ENCODE measurements around the gene SIAH2. TPM values are rescaled to one million over a fixed set of nuclear protein-coding genes. Genes with fewer than 3 reads are reported as not detected.
A peak's percentile ranks its signal among the peaks of the same experiment; 100 is the strongest.

The SIAH2 gene
- total and polyA plus RNA-seq, 4 donors = 7.5 to 37.9 (median 21.9) TPM

DNA sequence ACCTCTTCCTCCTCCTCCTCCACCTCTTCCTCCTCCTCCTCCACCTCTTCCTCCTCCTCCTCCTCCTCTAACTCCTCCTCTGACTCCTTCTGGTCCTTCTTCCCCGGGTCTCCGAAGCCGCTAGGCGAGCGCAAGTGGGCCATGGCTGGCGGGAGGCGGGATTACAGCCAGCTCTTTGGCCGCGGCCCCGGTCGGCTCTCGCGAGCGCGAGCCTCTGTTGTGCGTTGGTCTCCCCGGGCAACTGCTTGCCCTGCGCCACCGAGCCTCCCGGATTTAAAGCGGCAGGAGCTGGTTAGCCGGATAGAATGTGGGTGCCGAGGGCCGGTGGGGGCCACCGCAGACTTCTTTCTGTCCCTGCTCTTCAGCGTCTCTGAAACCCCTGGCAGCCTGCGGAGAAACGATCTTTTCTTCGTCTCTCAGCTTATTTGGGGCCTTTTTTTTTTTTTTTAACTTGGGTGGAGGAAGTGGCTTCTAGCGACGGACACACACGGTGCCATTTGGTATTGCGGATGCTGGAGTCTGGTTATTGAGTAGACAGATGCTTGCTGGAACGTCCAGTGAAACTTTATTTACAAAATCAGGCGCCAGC is 59.1 kb downstream of the SIAH2 start, which contains the start of gene ERICH6:
ERICH6 (minus strand) TSS at position 165 of the 589 bp plus-strand sequence; CDS start at position 143, 22 bp downstream.
- ATAC-seq (ENCODE audit: insufficient read depth, low FRiP score) (peak; percentile 98), DNase-seq (peak; percentile 96)
- Histone ChIP-seq H3K4me1 (ENCODE audit: control insufficient read depth in 5 of 5, insufficient read depth in 5 of 5, low read length in 5 of 5) (peaks cover 0 to 2% (median 0%) of the 10 kb centered on the region in 5 donors), H3K9ac (ENCODE audit: insufficient read depth in 1 of 2, low read length in 2 of 2) (peak within 1 kb of the TSS; percentile 76 to 97), H3K9me3 (ENCODE audit: control insufficient read depth in 4 of 4, insufficient read depth in 3 of 4, low read length in 3 of 4) (peaks cover 0 to 3% (median 0%) of the 10 kb centered on the region in 4 donors), H3K27me3 (ENCODE audit: control insufficient read depth in 3 of 3, insufficient read depth in 3 of 3, low read length in 2 of 3) (no peaks in the 10 kb centered on the region), H3K36me3 (ENCODE audit: control insufficient read depth in 4 of 4, insufficient read depth in 4 of 4, low read length in 4 of 4) (peaks cover 0 to 6% (median 0%) of the 10 kb centered on the region in 4 donors), H3K4me3 (peak within 1 kb of the TSS; percentile 38), H3K27ac (ENCODE audit: low read depth in 1 of 2, low read length in 1 of 2) (peak within 1 kb of the TSS; percentile 68 to 93)
- TF ChIP-seq, protein P1, sequence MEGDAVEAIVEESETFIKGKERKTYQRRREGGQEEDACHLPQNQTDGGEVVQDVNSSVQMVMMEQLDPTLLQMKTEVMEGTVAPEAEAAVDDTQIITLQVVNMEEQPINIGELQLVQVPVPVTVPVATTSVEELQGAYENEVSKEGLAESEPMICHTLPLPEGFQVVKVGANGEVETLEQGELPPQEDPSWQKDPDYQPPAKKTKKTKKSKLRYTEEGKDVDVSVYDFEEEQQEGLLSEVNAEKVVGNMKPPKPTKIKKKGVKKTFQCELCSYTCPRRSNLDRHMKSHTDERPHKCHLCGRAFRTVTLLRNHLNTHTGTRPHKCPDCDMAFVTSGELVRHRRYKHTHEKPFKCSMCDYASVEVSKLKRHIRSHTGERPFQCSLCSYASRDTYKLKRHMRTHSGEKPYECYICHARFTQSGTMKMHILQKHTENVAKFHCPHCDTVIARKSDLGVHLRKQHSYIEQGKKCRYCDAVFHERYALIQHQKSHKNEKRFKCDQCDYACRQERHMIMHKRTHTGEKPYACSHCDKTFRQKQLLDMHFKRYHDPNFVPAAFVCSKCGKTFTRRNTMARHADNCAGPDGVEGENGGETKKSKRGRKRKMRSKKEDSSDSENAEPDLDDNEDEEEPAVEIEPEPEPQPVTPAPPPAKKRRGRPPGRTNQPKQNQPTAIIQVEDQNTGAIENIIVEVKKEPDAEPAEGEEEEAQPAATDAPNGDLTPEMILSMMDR (IDR thresholded peaks at IDR 0.05; ENCODE audit: control extremely low read depth, extremely low read depth) = no peak
- WGBS, 2 donors = 1% methylated on average over 35 of the region's 35 CpGs

DNA sequence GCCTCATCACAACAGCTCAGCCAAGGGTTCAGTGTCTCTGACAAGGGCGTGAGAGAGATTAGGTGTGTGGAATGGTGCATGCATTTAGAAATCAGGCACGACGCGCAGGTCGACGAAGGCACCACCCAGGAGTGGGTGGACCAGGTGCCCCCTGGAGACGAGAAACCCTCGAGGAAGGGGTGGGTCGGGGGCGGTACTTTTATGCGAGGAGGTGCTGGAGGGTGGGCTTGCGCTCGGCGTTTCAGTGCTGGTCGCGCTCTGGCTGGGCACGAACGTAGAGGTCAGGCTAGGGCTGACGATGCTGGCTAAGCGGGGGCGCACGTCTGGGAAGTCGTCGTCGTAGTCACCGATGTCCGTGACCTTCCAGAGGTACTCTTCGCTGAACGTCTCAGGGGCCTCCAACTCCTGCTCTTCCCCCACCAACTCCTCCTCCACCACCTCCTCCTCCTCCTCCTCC is 59.6 kb downstream of the SIAH2 start:
- Histone ChIP-seq H3K27me3 (ENCODE audit: control insufficient read depth in 3 of 3, insufficient read depth in 3 of 3, low read length in 2 of 3) (no peaks in the 10 kb centered on the region), H3K9ac (ENCODE audit: insufficient read depth in 1 of 2, low read length in 2 of 2) (peak overlapping the region; percentile 33 to 65), H3K4me1 (ENCODE audit: control insufficient read depth in 5 of 5, insufficient read depth in 5 of 5, low read length in 5 of 5) (peaks cover 0 to 2% (median 0%) of the 10 kb centered on the region in 5 donors), H3K36me3 (ENCODE audit: control insufficient read depth in 4 of 4, insufficient read depth in 4 of 4, low read length in 4 of 4) (peaks cover 0 to 6% (median 0%) of the 10 kb centered on the region in 4 donors), H3K9me3 (ENCODE audit: control insufficient read depth in 4 of 4, insufficient read depth in 3 of 4, low read length in 3 of 4) (peaks cover 0 to 3% (median 0%) of the 10 kb centered on the region in 4 donors), H3K4me3 (peak overlapping the region; percentile 38), H3K27ac (ENCODE audit: low read depth in 1 of 2, low read length in 1 of 2) (peak overlapping the region; percentile 68 to 93)
- WGBS, 2 donors = 2 to 3% methylated on average over 26 to 29 of the region's 29 CpGs
- DNase-seq = peak; percentile 56 to 68 (median 66)
- ATAC-seq (ENCODE audit: insufficient read depth, low FRiP score) = peak; percentile 15
- TF ChIP-seq, protein P1 (IDR thresholded peaks at IDR 0.05; ENCODE audit: control extremely low read depth, extremely low read depth) = no peak

DNA sequence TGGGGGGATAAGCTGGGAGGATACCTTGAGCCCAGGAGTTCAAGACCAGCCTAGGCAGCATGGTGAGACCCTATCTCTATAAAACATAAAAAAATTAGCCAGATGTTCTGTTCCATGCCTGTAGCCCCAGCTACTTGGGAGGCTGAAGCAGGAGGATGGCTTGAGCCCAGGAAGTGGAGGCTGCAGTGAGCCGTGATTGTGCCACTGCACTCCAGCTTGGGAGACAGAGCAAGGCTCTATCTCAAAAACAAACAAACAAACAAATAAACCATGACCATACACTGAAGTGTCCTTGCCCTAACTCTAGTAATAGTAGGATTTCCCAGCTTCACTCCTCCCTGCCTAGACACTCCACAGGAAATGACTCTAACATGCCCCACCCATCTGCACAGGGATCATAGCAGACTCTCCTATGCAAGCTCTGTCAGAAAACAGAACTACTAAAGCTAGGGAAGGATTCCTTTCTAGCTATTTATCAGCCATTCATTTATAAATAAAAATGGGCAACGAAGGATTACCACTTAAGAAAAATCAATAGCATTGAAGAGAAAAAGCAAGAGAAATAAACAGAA is 63.8 kb downstream of the SIAH2 start:
- TF ChIP-seq, protein P1 (IDR thresholded peaks at IDR 0.05; ENCODE audit: control extremely low read depth, extremely low read depth) = no peak
- no peak overlapping the region for H3K27ac ChIP-seq (ENCODE audit: low read depth in 1 of 2, low read length in 1 of 2)
- H3K9ac ChIP-seq (ENCODE audit: insufficient read depth in 1 of 2, low read length in 2 of 2) = no peak overlapping the region
- WGBS, 2 donors = 68 to 75% methylated on average over 2 of the region's 2 CpGs
- peaks cover 0 to 2% (median 0%) of the 10 kb centered on the region in 5 donors for H3K4me1 ChIP-seq (ENCODE audit: control insufficient read depth in 5 of 5, insufficient read depth in 5 of 5, low read length in 5 of 5)
- H3K36me3 ChIP-seq (ENCODE audit: control insufficient read depth in 4 of 4, insufficient read depth in 4 of 4, low read length in 4 of 4) = no peaks in the 10 kb centered on the region
- H3K4me3 ChIP-seq = no peak overlapping the region
- DNase-seq (peak in 1 of 3 donors; percentile 11), ATAC-seq (ENCODE audit: insufficient read depth, low FRiP score) (no peak)
- no peaks in the 10 kb centered on the region for H3K9me3 ChIP-seq (ENCODE audit: control insufficient read depth in 4 of 4, insufficient read depth in 3 of 4, low read length in 3 of 4)
- H3K27me3 ChIP-seq (ENCODE audit: control insufficient read depth in 3 of 3, insufficient read depth in 3 of 3, low read length in 2 of 3) = no peaks in the 10 kb centered on the region
